NCI-H2227 treated with DMSO at 0.1 percent for 48 hours (cell line): ENCODE data around the gene CLNK.
A peak's percentile ranks its signal among the peaks of the same experiment; 100 is the strongest.

ENCODE experiments used
- DNase-seq: peaks from one replicate; lab custom pipeline; 2025; lab: John Stamatoyannopoulos, UW

CLNK gene

GRCh38 chr4:10608501-10609219 is 75.9 kb downstream of the CLNK start:
- no peak for DNase-seq

- DNase-seq = no peak
These were observed 77.4 kb downstream of the CLNK start for GRCh38 chr4:10607206-10607605.

- DNase-seq = no peak
These were observed 77.9 kb downstream of the CLNK start for GRCh38 chr4:10606483-10607155.

GRCh38 chr4:10605746-10606482 is 78.7 kb downstream of the CLNK start:
- no peak for DNase-seq

GRCh38 chr4:10605031-10605430 is 79.5 kb downstream of the CLNK start:
- no peak for DNase-seq

- DNase-seq = no peak
These were observed 85.0 kb downstream of the CLNK start for GRCh38 chr4:10599574-10599973.

GRCh38 chr4:10598829-10599228 is 85.7 kb downstream of the CLNK start:
- DNase-seq = no peak

- no peak for DNase-seq
These were observed 87.8 kb downstream of the CLNK start for GRCh38 chr4:10596586-10597290.

GRCh38 chr4:10593130-10593529 is 91.4 kb downstream of the CLNK start:
- DNase-seq = no peak

GRCh38 chr4:10590896-10591295 is 93.7 kb downstream of the CLNK start:
- DNase-seq = no peak

- DNase-seq = no peak
These were observed 94.8 kb downstream of the CLNK start for GRCh38 chr4:10589799-10590198.

- DNase-seq = no peak
These were observed 95.2 kb downstream of the CLNK start for GRCh38 chr4:10589321-10589720.

GRCh38 chr4:10587697-10588096 is 96.9 kb downstream of the CLNK start:
- no peak for DNase-seq

- no peak for DNase-seq
These were observed 97.3 kb downstream of the CLNK start for GRCh38 chr4:10587296-10587695.

GRCh38 chr4:10584042-10584441 is 100.5 kb downstream of the CLNK start:
- no peak for DNase-seq

- no peak for DNase-seq
These were observed 101.6 kb downstream of the CLNK start for GRCh38 chr4:10582951-10583350.

GRCh38 chr4:10582059-10582686 is 102.4 kb downstream of the CLNK start:
- peak; percentile 22 for DNase-seq

- DNase-seq = no peak
These were observed 103.5 kb downstream of the CLNK start for GRCh38 chr4:10581022-10581421.

- DNase-seq = no peak
These were observed 104.9 kb downstream of the CLNK start for GRCh38 chr4:10579648-10580047.

GRCh38 chr4:10577508-10578426 is 106.8 kb downstream of the CLNK start:
- DNase-seq = no peak

- DNase-seq = no peak
These were observed 107.5 kb downstream of the CLNK start for GRCh38 chr4:10577018-10577417.
